Bronchial epithelial cell (primary cell): Measurements from ENCODE around the gene TSTD2. TPM values are rescaled to one million over a fixed set of nuclear protein-coding genes. Genes with fewer than 3 reads are reported as not detected.

Experiments used
- DNase-seq: peaks from one replicate; pipeline ENCODE4 v3.0.0-alpha.2; 2010; ENCODE audit warnings: low read depth
- FAIRE-seq: peaks from 2 replicates; lab custom pipeline; 2011; peaks lifted over from hg19 to GRCh38; lab: Jason Lieb, UNC
- H3K27me3 ChIP-seq: 2 replicates; pipeline ENCODE4 v1.5.1; 2011; ENCODE audit warnings: low read length; ENCODE audit not compliant: control insufficient read depth, insufficient read depth
- H3K36me3 ChIP-seq: 2 replicates; pipeline ENCODE4 v1.5.1; 2011; ENCODE audit warnings: low read length; ENCODE audit not compliant: control insufficient read depth, insufficient read depth
- H3K4me3 ChIP-seq: 2 replicates; pipeline ENCODE4 v1.5.1; 2011; ENCODE audit warnings: mild to moderate bottlenecking, low read depth, low read length, control low read depth
- CTCF ChIP-seq: IDR thresholded peaks from 2 replicates; pipeline ENCODE4 v1.5.1; 2011; ENCODE audit warnings: mild to moderate bottlenecking, moderate library complexity, low read length, control low read depth, inconsistent platforms; ENCODE audit not compliant: insufficient read depth, severe bottlenecking
- total RNA-seq: library from RNA; depleted of rRNA; stranded (reverse); fragments of >200 nt; gene quantifications from 2 replicates; pipeline ENCODE4 v1.2.1, GENCODE V29; 2014

The TSTD2 gene
- total RNA-seq, 1 donor from 2014 or later = 15.0 TPM

GRCh38 chr9:97567894-97568202, 65.3 kb downstream of the TSTD2 start:
- Histone ChIP-seq H3K4me3 (no peak overlapping the region), H3K36me3 (no peaks in the 10 kb centered on the region), H3K27me3 (no peaks in the 10 kb centered on the region)
- DNase-seq = no peak
- no peak for FAIRE-seq
- TF ChIP-seq CTCF = no peak

- H3K27me3 ChIP-seq = no peaks in the 10 kb centered on the region
- TF ChIP-seq CTCF = no peak
- H3K4me3 ChIP-seq = no peak overlapping the region
- FAIRE-seq (no peak), DNase-seq (no peak)
- H3K36me3 ChIP-seq = no peaks in the 10 kb centered on the region
Observed at GRCh38 chr9:97567182-97567893, 65.8 kb downstream of the TSTD2 start.

GRCh38 chr9:97565262-97565661, 67.9 kb downstream of the TSTD2 start:
- H3K36me3 ChIP-seq = no peaks in the 10 kb centered on the region
- no peak for DNase-seq
- no peak overlapping the region for H3K4me3 ChIP-seq
- FAIRE-seq = no peak
- TF ChIP-seq CTCF = no peak
- H3K27me3 ChIP-seq = no peaks in the 10 kb centered on the region

GRCh38 chr9:97564291-97565175, 68.6 kb downstream of the TSTD2 start:
- Histone ChIP-seq H3K4me3 (no peak overlapping the region), H3K36me3 (no peaks in the 10 kb centered on the region), H3K27me3 (no peaks in the 10 kb centered on the region)
- TF ChIP-seq CTCF = no peak
- FAIRE-seq (no peak), DNase-seq (peak; percentile 19)

GRCh38 chr9:97563458-97564135, 69.6 kb downstream of the TSTD2 start:
- no peaks in the 10 kb centered on the region for H3K27me3 ChIP-seq
- FAIRE-seq (no peak), DNase-seq (no peak)
- no peaks in the 10 kb centered on the region for H3K36me3 ChIP-seq
- H3K4me3 ChIP-seq = no peak overlapping the region
- TF ChIP-seq CTCF = no peak
